GM21723 (cell line): ENCODE results near the gene LPCAT3.
"Not testable (repeated sequence)": the region's sequence is repeated elsewhere in the genome, so short reads cannot be mapped to it uniquely, and the experiment has no call there.

Experiments used
- ATAC-seq: cut with Tn5 transposase; IDR thresholded peaks from one replicate; pipeline ENCODE4 v1.9.1; 2021; ENCODE audit warnings: mild to moderate bottlenecking, moderate library complexity; ENCODE audit not compliant: unreplicated experiment

Gene LPCAT3

DNA sequence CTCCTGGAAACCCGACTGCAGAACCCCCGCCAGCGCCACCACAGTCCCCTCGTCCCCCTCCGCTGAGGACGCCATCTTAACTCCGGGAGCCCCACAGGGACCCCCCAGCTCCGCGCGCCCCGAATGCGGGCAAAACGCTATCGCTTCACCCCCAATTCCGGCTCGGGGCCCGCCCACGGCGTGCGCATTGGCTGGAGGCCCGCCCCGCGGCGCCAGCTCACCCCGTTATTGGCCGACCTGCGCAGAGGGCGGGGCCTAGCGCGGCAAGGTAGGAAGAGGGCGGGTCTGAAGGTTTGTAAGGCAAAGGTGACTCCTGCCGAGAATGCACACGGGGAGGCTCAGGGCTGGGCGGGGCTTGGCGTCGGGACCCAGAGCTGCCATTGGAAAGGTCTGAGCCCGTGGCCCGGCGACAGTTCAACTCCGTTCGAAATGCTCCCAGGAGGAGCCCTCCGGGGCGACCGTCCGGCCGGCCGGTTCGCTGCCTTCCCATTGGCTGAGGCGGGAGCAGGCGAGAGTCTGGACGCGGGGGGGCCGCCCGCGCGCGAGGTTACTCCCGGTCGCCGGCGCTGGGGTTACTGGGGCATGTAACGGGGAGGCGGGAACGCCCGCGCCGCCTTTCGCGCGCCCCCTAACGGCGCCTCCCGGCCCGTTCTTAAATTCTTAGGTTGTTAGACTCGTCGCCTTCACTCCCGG, at the start of gene LPCAT3:
TSS of gene LPCAT3 (minus strand) at position 127 of the 693 bp plus-strand sequence. CDS start at position 75, 52 bp downstream.
- ATAC-seq = peak; percentile 95

DNA sequence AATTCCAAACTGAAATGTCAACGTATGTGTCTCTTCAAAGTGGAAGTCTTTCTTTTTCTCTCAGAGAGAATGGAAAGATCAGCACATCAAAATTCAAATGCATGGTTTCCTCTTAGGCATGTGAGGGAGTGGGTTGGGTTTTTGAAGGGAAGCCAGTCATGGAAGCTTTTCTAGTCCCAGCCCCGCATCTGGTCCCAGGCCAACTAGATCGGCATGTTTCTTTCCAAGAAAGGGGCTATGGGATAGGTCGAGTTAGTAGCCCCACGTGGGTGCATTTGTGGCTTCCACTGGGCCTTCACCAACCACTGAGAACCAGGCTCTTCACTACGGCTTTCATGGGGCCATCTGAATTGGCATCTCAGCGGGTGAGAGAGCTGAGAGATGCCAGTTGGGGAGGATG, 48.8 kb upstream of the LPCAT3 start:
- ATAC-seq = no peak

DNA sequence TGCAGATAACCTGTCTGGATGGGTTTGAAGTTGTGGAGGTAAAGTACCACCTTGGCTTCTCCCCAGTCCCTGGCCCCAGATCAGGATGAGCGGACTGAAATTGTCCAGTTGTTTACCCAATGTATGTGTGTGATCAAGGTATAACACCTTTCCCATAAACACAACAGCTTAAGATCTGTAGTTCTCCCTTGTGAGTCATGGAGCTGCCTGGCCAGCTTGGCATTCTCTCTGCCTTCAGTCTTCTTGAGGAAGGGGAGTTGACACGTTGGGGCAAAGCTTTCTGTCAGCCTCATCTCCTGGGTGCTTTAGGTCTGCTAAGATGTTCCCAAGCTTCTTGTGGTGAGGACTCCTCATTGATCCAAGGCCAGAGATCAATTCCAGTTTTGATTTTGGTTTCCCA, 48.3 kb upstream of the LPCAT3 start:
- ATAC-seq = no peak

GRCh38 chr12:7065073-7065623, 46.9 kb upstream of the LPCAT3 start:
- ATAC-seq = no peak

DNA sequence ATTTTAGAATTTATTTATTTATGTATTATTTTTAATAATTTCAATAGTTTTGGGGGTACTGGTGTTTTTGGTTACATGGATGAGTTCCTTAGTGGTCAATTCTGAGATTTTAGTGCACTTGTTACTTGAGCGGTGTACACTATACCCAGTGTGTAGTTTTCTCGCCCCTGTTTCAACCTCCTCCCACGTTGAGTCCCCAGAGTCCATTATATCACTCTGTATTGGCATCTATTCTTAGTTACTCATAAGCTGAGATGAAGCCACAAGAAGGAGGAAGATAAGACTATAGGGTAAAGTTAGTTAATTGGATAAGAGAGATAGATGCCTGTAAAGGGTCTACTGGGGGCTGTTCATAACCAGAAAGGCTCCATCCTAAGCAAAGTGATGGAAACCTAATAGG, 46.2 kb upstream of the LPCAT3 start:
- ATAC-seq = no peak

- no peak for ATAC-seq
Measured at GRCh38 chr12:7061596-7061995, 43.3 kb upstream of the LPCAT3 start.

- ATAC-seq = no peak
Measured at GRCh38 chr12:7061138-7061537, 42.9 kb upstream of the LPCAT3 start.

DNA sequence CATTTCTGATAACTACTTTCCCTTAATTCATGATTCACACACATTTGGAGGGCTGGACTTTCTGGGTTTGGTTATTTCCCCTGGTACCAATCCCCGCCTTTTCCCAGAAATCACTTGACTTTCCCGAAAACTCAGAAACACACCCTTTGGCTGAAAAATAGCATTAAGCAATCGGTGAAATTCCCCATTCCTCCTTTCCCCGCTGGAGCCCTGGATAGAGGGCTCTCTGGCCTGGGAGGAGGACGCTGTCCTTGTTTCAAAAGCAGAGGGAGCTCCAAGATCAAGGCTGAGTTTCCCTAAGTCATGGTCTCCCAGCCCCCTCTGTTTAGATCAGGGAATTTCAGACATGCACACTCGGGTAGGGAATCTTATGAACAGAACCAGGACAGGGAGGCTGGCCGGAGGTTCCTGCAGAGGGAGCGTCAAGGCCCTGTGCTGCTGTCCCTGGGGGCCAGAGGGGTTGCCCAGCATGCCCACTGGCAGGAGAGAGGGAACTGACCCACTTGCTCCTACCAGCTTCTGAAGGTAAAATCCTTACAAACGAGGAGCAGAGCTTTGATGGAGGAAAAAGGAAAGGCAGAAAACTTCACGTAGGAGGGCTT, 42.2 kb upstream of the LPCAT3 start, which contains the start of gene C1S:
TSS of gene C1S (plus strand) at position 366 of the 602 bp plus-strand sequence. CDS start 1,195 bp downstream, outside the sequence.
- no peak for ATAC-seq

GRCh38 chr12:7059780-7060179, 41.5 kb upstream of the LPCAT3 start:
- ATAC-seq = no peak

DNA sequence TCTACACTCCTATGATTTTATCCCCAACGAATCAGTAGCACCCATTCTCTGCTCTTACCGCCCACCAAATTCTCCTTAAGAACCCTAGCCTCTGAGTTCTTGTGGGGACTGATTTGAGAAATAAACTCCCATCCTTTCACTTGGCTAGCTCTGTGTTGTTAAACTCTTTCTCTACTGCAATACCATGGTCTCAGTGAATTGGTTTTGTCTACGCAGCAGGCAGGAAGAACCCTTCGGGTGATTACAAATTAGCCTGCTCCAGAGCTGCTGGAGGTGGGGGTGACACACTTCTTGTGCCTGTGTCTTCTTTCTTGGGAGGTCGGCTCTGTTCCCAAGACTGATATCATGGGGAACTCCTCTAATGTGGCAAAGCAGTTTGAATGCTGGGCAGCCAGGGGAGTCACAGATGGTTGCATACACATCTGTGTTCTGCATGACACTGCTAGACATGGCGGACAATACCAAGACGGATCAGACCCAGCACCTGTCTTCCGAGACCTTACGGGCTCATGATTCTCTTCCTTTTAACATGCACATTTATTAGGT, 40.6 kb upstream of the LPCAT3 start:
- no peak for ATAC-seq

DNA sequence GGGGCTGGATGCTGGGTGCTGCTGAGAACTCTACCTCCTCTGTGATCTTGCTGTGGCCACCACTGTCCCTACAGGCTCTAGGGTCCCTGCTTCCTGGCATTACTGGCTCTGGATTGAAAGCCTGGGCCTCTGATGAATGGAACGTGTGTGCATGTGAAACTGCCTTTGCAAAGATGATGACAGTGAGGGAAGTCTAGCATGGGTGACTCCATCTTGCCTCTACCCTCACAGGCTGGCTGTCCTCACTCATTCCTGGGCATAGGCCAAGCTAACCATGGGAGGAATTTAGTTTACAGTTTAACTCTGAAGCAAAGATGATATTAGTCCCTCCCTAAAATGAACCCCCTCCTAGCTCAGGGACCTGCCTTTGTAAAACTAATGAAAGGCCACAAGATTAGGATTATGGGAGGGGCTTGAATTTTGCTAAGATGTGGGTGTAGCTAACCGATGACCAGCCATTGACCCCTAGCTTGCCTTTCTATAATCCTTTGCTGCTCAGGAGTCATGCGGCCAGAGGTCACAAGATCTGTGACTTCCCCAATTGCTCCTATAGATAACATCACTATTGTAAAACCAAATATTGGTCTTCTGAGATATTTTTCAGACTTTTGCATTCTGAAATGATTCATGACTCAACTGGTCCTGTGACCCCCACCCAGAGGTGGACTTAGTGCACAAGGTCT, 40.0 kb upstream of the LPCAT3 start:
- no peak for ATAC-seq

GRCh38 chr12:7055736-7056135, 37.5 kb upstream of the LPCAT3 start:
- ATAC-seq = not testable (repeated sequence)

GRCh38 chr12:7054925-7055324, 36.6 kb upstream of the LPCAT3 start:
- no peak for ATAC-seq

- ATAC-seq = not testable (repeated sequence)
Measured at GRCh38 chr12:7049973-7050372, 31.7 kb upstream of the LPCAT3 start.

GRCh38 chr12:7049445-7049951, 31.2 kb upstream of the LPCAT3 start:
- ATAC-seq = not testable (repeated sequence)

DNA sequence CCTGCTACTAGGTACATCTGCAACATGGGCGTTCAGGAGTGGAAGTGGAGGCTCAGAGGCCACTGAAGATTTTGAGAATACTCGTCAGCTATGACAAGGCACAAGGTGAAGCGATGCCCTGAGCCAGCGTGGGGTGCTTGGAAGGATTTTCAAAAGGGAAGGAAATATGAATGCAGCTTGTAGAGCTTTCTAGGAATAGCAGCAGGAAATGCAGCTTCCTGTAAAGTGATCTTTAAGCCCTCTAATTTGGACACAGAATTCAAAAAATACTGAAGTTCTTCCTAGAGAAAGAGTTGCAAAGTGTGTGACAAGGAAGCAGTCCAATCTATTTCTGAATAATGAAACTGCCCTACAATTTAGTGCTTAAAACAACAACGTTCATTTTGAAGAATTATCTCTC, 29.0 kb upstream of the LPCAT3 start:
- ATAC-seq = no peak

- ATAC-seq = no peak
Measured at GRCh38 chr12:7046383-7047105, 28.3 kb upstream of the LPCAT3 start.

- ATAC-seq = no peak
Measured at GRCh38 chr12:7045913-7046312, 27.6 kb upstream of the LPCAT3 start.

GRCh38 chr12:7042842-7043241, 24.6 kb upstream of the LPCAT3 start:
- no peak for ATAC-seq

DNA sequence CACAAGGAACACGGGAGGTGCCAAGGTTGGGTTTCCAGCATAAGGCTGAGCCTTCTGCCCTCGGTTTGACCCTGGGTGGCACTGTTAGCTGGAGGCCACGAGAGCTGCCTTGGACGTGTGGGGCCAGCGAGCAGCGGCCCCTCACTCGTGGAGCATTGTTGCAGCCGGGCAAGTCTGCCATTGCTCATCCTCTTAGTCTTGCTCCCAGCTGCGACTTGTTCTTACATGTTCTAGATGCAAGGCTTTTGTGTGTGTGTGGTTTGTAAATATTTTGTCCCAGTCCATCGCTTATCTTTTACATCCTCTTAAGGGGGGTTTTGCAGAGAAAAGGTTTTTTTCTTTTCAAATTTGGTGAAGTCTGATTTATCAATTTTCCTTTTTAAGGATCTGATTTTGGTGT, 21.1 kb upstream of the LPCAT3 start:
- ATAC-seq = no peak

DNA sequence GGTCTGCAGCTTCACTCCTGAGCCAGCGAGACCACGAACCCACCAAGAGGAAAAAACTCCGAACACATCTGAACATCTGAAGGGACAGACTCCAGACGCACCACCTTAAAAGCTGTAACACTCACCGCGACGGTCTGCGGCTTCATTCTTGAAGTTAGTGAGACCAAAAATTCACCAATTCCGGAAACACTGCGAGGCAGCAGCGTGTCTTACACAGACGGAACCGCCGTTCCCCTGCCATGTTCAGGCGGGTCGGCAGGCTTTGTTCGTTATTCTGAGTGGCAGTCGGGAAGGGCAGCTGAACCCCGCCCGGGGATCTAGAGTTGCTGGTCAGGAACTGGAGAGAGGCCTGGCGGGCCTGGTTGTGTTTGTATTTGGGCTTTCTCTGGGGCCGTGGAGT, 20.3 kb upstream of the LPCAT3 start:
- ATAC-seq = no peak
